KMS-11 (cell line): Measurements from ENCODE around the gene CALD1.

Source experiments
- H2AFZ ChIP-seq: fragments of 200-600 bp; sonication (generic); 2 replicates; pipeline ENCODE4 v1.6.1; 2016; ENCODE audit warnings: antibody characterized with exemption, mixed run types, low read depth
- H3K27ac ChIP-seq: fragments of 200-600 bp; sonication (generic); 2 replicates; pipeline ENCODE4 v1.6.1; 2016; ENCODE audit warnings: mild to moderate bottlenecking, mixed run types
- H3K27me3 ChIP-seq: fragments of 200-600 bp; sonication (generic); 2 replicates; pipeline ENCODE4 v1.6.1; 2017; ENCODE audit warnings: mild to moderate bottlenecking, low read depth, mixed run types, moderate library complexity; ENCODE audit not compliant: insufficient read depth
- H3K36me3 ChIP-seq: fragments of 200-600 bp; sonication (generic); 2 replicates; pipeline ENCODE4 v1.6.1; 2017; ENCODE audit warnings: mild to moderate bottlenecking, mixed run types; ENCODE audit not compliant: insufficient read depth
- H3K4me1 ChIP-seq: fragments of 200-600 bp; sonication (generic); 2 replicates; pipeline ENCODE4 v1.6.1; 2016; ENCODE audit warnings: mild to moderate bottlenecking, low read depth, mixed run types; ENCODE audit not compliant: poor library complexity, severe bottlenecking
- H3K4me2 ChIP-seq: fragments of 200-600 bp; sonication (generic); 2 replicates; pipeline ENCODE4 v1.7.0; 2016; ENCODE audit warnings: mild to moderate bottlenecking, mixed run types
- H3K4me3 ChIP-seq: fragments of 200-600 bp; sonication (generic); IDR thresholded peaks from 2 replicates; pipeline ENCODE4 v1.6.1; 2017; ENCODE audit warnings: low read depth, low read length, mixed read lengths; ENCODE audit not compliant: insufficient read depth
- H3K79me2 ChIP-seq: fragments of 200-600 bp; sonication (generic); 2 replicates; pipeline ENCODE4 v1.6.1; 2016; ENCODE audit warnings: low read depth, mixed run types; ENCODE audit not compliant: insufficient read depth
- H3K9ac ChIP-seq: fragments of 200-600 bp; sonication (generic); 2 replicates; pipeline ENCODE4 v1.6.1; 2016; ENCODE audit warnings: mild to moderate bottlenecking, mixed run types
- H4K20me1 ChIP-seq: fragments of 200-600 bp; sonication (generic); 2 replicates; pipeline ENCODE4 v1.6.1; 2016; ENCODE audit warnings: mild to moderate bottlenecking, mixed run types; ENCODE audit not compliant: insufficient read depth
- CTCF ChIP-seq: fragments of 200-600 bp; sonication (generic); conservative IDR thresholded peaks from 2 replicates; pipeline ENCODE4 v1.6.1; 2017; ENCODE audit warnings: low read depth, mild to moderate bottlenecking, antibody characterized with exemption, low read length, moderate library complexity, mixed read lengths

The CALD1 gene

GRCh38 chr7:134747326-134747725 is 32.1 kb upstream of the CALD1 start:
- Histone ChIP-seq H3K79me2 (no peaks in the 10 kb centered on the region), H2AFZ (no peak overlapping the region), H4K20me1 (no peaks in the 10 kb centered on the region), H3K27me3 (no peaks in the 10 kb centered on the region), H3K27ac (no peak overlapping the region), H3K4me2 (no peak overlapping the region), H3K4me3 (no peak overlapping the region), H3K4me1 (no peaks in the 10 kb centered on the region), H3K9ac (no peak overlapping the region), H3K36me3 (no peaks in the 10 kb centered on the region)
- no peak for TF ChIP-seq CTCF

DNA sequence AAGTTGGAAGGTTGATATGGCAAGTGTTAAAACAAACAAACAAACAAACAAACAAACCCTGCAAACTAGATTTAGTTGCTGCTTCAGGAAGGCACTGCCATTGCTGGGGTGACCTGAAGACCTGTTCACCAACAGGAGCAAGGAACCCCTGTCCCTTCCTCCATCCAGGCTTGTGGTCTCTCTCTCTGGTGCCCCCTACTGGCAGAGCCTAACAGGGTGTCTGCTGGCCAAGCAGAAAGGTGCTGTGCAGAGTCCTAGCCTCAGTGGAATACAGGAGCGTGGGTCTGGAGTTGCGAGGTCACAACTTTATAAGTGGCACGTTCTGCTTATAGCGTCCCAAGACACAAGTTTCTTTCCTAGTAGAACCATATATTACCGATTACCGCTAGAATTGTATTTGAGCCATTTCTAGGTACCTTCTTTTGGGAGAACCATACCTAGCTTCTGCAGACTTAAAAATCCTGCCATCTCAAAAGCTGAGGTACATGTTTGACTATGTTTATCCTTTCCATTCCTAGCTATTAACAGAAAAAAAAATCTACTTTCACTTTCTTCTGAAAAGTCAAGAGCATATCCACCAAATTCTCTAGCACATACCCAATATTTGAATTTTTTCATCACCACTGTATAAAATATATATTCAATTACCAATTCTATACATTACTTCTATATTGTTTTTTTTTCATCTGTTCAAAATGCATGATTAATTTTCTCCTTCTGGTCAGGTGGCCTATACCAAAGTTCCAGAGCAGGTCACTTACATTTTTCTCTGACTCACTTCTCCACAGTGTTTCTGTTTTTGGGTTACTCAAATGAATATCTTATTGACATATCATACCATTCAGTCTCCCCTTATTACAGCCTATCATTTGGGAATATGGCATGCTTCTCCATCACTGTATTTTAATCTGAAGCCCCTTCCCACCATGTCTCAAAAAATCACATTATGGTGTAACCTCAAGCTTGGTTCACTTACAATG is 29.1 kb upstream of the CALD1 start:
- H2AFZ ChIP-seq, result no peak overlapping the region
- peak; percentile 92 for TF ChIP-seq CTCF

DNA sequence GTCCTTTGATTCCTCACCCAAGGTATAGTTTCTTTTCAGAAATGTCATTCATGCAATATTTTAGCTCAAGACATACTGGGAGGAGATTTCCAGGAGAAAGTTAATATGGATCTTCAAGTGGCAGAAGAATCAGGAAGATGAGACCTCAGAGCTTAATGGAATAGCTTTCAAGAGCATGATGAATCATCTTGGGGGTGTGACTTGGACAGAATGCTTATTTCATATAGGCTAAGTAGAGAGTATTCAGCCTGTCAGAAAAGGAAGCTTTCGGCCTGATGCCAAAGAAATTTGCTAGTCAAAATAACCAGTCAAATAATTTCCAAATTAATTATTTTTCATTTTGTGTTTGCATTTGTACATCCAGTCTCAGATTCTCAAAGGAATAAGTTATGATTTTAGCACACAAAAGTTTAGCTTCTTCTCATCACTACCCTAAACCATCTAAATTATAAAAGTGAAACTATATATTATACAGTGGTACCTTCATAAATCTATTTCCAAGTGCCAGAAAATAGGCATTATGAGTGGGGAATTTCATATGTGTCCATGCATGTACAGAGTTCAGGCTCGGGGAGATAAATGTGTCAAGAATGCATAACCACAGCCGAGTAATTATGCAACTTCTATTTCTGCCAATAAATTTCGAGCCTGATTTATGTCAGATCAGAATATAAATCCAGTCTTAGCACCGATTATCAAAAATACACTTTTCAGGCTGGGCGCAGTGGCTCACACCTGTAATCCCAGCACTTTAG is 27.3 kb upstream of the CALD1 start:
- H4K20me1 ChIP-seq, result no peaks in the 10 kb centered on the region
- H3K4me1 ChIP-seq, result no peaks in the 10 kb centered on the region
- H3K4me3 ChIP-seq, result no peak overlapping the region
- no peaks in the 10 kb centered on the region for H3K27me3 ChIP-seq
- TF ChIP-seq CTCF, result no peak
- no peak overlapping the region for H3K27ac ChIP-seq
- H3K36me3 ChIP-seq, result no peaks in the 10 kb centered on the region
- H3K9ac ChIP-seq, result no peak overlapping the region
- no peak overlapping the region for H2AFZ ChIP-seq
- no peak overlapping the region for H3K4me2 ChIP-seq
- no peaks in the 10 kb centered on the region for H3K79me2 ChIP-seq

More for the DNA sequence above, 29.1 kb upstream of the CALD1 start:
- Histone ChIP-seq H3K4me2 (no peak overlapping the region), H3K27ac (no peak overlapping the region), H3K79me2 (no peaks in the 10 kb centered on the region), H3K4me3 (no peak overlapping the region), H3K36me3 (no peaks in the 10 kb centered on the region), H3K27me3 (no peaks in the 10 kb centered on the region), H3K9ac (no peak overlapping the region), H4K20me1 (no peaks in the 10 kb centered on the region), H3K4me1 (no peaks in the 10 kb centered on the region)

DNA sequence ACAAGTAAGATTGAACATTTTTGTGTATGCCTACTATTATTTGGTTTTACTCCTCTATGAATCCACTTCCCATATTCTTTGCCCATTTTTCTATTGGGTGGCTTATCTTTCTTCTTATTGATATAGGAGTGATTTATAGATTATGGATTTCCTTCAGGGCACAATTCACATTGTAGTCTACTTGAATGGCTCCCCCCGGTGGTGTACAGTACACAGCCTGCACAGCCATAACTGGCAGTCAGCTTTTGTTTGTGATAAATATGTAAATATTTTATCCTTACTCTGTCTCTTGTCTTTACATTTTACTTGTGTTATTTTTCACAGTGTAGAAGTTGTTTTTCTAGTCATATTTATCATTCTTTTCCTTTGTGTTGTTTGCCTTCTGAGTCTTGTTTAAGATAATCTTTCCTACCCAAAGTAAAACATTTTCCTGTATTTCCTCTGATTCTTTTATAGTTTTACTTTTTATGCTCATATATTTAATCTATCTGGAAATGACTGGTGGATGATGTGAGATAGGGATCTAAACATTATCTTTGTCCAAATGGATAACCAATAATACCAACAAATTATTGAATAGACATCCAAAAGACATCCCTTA is 23.9 kb upstream of the CALD1 start:
- no peak overlapping the region for H2AFZ ChIP-seq
- H3K9ac ChIP-seq, result no peak overlapping the region
- no peaks in the 10 kb centered on the region for H3K79me2 ChIP-seq
- no peak overlapping the region for H3K27ac ChIP-seq
- H3K4me3 ChIP-seq, result no peak overlapping the region
- H3K4me2 ChIP-seq, result no peak overlapping the region
- no peaks in the 10 kb centered on the region for H4K20me1 ChIP-seq
- no peaks in the 10 kb centered on the region for H3K4me1 ChIP-seq
- TF ChIP-seq CTCF, result peak; percentile 66
- no peaks in the 10 kb centered on the region for H3K27me3 ChIP-seq
- no peaks in the 10 kb centered on the region for H3K36me3 ChIP-seq
